HG03064 (cell line): Measurements from ENCODE around the gene ASB2.
A peak's percentile ranks its signal among the peaks of the same experiment; 100 is the strongest.

ENCODE experiments used
- ATAC-seq: cut with Tn5 transposase; IDR thresholded peaks from one replicate; pipeline ENCODE4 v1.9.1; 2021; ENCODE audit warnings: low read depth; ENCODE audit not compliant: unreplicated experiment

ASB2 gene

DNA sequence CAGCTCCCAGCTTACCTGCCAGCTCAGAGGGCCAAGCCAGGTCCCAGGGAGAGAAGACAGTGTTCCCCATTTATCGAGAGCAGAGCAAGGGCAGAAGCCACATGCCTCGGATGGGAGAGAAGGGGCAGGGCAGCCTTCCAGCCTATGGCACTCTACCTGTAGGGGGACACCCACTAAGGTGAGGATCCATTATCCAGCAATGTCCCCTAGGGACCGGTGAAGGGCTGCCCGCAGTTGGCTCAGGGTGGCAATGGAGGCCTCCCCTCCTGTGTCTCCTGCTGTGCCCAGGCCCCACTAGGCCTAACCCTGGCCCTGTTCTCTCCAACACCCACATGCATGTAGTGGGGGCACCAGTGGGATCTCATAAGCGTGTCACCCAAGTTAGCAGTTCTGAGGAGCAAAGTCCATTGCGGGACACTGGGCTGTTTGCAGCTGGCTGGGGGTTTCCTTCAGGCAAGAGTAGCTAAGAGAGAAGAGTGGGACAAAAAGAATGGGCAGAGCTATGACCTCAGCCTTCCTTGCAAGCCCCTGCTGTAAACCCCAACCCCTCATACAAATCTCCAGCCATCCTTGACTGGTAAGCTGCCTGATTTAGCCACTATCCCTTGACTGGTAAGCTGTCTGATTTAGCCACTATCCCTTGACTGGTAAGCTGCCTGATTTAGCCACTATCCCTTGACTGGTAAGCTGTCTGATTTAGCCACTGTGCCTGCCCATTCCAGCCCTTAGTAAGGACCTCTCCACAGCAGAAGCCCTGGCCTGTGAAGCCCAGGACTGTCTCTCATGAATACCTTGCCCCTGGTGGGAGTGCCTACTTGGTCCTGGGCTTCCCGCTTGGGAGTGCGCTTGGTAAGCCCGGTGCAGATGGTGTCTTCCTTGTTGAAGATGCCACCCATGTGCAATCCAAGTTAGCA is 5.2 kb upstream of the ASB2 start:
- no peak for ATAC-seq

- ATAC-seq, result no peak
Measured at GRCh38 chr14:93980456-93981201, 4.3 kb upstream of the ASB2 start.

DNA sequence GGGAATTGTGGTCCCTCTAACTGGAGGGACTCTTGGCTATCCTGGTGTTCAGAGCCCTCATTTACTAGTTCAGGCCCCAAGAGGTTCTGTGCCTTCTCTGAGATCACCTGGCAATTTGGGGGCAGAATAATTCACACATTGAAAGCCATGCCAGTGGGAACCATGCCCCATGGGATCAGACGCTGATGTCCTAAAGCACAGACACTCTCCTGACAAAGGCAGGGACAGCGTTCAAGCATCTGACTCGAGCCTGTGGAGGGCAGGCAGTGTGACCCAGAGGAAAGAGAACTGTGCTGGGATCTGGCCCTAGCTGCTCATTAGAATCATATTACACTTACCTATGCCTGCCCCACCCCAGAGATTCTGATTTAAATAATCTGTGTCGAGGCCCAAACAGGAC is 2.4 kb upstream of the ASB2 start:
- ATAC-seq, result no peak

GRCh38 chr14:93977790-93978581 is 1.6 kb upstream of the ASB2 start:
- ATAC-seq, result peak; percentile 59

- no peak for ATAC-seq
Measured at GRCh38 chr14:93977171-93977570, 801 bp upstream of the ASB2 start.

DNA sequence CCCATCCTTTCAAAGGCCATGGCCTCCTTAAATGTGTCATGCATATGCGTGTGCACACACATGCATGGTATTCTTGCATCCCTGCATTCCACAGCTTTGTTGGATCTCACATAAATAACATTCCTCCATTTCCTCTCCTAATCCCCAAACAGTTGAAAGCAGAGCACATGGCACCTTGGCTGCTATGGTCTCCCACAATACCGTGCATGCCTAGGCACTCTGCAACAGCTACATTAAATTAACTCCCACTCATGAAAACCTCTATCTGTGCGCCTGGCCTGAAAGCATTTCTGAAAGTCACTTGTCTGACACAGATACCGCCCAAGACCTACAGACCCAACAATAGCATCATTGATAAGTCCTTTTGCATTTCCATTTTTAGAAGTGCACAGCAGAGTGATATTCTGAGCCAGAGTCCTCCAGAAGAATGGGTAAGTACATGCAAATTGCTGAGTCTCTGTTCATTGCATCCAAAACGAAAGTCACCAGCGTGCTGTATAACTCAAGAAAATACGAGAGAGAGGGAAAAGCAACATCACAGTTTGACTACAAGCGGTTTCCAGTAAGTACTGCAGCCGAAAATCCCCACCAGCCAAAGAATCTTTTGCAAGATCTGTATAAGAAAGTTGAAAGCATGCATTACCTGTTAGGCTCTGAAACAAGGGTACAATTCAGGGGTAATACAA is 436 bp downstream of the ASB2 start:
- ATAC-seq, result peak; percentile 57

- no peak for ATAC-seq
Measured at GRCh38 chr14:93974833-93975232, 1.5 kb downstream of the ASB2 start.

GRCh38 chr14:93974299-93974698 is 2.1 kb downstream of the ASB2 start:
- ATAC-seq, result no peak

GRCh38 chr14:93973607-93974006 is 2.8 kb downstream of the ASB2 start:
- no peak for ATAC-seq

DNA sequence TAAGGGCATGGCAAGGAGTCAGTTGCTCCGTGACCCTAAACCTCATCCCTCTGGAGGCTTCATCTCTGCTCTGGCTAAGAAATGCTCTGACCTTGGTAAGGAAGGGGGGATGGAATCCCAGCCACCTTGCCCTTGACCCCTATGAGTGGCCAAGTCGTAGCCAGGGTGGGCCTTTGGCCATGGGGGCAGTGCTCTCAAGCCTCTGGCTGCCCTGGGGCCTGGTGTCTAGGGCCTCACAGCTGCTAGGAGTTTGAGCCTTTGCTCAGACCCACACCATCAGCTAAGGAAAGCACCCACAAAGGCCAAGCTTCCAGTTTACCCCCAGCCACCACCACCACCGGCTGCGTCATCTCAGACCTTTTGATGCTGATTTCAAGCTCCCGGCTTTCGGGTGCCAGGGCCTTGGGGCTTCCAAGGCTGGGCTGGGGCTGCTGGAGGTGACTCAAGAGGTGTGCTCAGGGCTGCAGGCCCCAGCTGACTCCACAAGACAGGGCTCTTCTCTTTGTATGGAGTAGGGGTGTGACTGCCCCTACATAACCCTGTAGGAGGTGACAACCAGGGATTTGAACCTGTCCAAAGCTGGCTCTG is 3.7 kb downstream of the ASB2 start:
- ATAC-seq, result no peak

- ATAC-seq, result no peak
Measured at GRCh38 chr14:93971635-93972027, 4.7 kb downstream of the ASB2 start.

GRCh38 chr14:93970965-93971634 is 5.3 kb downstream of the ASB2 start:
- peak; percentile 30 for ATAC-seq

DNA sequence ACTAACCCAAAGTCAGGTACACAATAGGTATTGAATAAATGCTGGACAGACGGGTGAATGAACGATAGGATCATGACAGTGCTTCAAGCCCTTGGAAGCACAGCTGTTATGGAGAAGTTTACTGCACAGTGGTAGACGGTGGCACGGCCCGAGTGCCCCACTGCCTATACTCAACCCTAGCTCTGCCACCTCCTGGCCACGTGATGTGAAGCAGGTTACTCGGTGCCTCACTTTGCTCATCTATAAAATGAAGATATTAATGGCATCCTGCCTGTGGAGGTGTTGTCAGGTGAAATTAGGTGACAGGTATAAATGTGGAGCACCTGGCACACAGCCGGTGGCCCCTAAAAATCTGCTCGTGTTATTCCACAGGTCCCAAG is 5.8 kb downstream of the ASB2 start:
- no peak for ATAC-seq

GRCh38 chr14:93969082-93969828 is 7.1 kb downstream of the ASB2 start:
- no peak for ATAC-seq

DNA sequence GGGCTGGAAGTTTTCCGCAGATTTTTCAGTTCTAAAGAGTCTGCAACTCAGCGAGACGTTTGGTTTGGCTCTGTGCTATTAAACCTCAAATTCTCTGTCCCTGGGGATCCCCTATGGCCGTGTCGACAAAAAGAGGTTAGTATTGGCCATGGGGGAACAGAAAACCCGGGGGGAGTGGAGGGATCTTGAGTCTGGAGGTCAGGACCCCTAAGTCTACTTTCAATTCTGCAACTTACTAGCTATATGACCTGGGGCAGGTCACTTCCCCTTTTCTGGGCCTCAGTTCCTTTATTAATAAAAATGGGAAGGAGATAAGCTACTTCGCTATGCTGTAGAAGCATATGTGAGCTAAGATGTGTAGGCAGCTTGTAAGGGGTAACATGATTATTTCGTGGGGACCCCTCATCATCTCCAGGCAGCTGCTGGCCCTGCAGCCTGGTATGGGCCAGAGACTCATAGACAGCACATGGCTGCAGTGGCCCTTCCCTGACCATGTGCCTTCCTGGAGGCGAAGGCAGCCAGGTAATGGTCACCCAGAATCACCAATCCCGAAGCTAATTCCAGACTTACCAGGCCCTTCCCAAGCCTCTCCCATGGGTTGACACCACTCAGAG is 8.6 kb downstream of the ASB2 start:
- peak; percentile 32 for ATAC-seq

- no peak for ATAC-seq
Measured at GRCh38 chr14:93965946-93966474, 10.4 kb downstream of the ASB2 start.

GRCh38 chr14:93965287-93965821 is 11.0 kb downstream of the ASB2 start:
- no peak for ATAC-seq

- no peak for ATAC-seq
Measured at GRCh38 chr14:93964820-93965286, 11.5 kb downstream of the ASB2 start.
